ENCODE measurements around the gene AGR3. TPM values are rescaled to one million over a fixed set of nuclear protein-coding genes. Genes with fewer than 3 reads are reported as not detected.

The AGR3 gene
- total RNA-seq, 1 donor: not detected

DNA sequence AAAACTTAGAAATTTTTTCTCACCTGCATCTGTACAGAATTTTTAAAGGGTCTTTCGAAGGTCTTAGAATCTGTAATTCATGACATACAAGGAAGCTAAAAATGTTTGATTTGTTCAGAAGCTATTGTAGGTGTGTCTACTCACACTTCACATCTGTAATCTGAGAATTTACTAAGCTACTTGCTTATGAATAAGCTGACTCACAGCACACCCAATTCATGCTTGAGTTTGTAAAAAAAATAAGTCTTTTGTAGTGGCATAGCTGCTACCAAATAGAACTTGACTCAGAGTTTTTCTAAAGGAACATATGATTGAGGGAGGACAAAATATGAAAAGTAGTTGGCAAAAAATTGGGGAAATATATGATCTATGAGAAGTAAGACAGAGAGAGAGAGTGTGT, 64.2 kb downstream of the AGR3 start:
- Histone ChIP-seq H2AFZ (ENCODE audit: low read length) (no peak overlapping the region), H3K27ac (ENCODE audit: low read depth, low read length) (no peak overlapping the region), H3K4me2 (ENCODE audit: insufficient read depth, low read length) (no peak overlapping the region), H4K20me1 (ENCODE audit: insufficient read depth, low read length) (no peaks in the 10 kb centered on the region), H3K36me3 (ENCODE audit: insufficient read depth, low read length) (no peaks in the 10 kb centered on the region), H3K27me3 (ENCODE audit: insufficient read depth, low read length) (no peaks in the 10 kb centered on the region), H3K4me1 (ENCODE audit: insufficient read depth, low read length) (peaks cover 14% of the 10 kb centered on the region), H3K9me3 (ENCODE audit: low read depth, low read length) (no peaks in the 10 kb centered on the region), H3K4me3 (ENCODE audit: insufficient read depth, low read length) (no peak overlapping the region), H3K79me2 (ENCODE audit: insufficient read depth, low read length) (no peaks in the 10 kb centered on the region)
- peak; percentile 85 for DNase-seq (ENCODE audit: insufficient read length, low spot score, missing footprints)
- TF ChIP-seq, protein P1, sequence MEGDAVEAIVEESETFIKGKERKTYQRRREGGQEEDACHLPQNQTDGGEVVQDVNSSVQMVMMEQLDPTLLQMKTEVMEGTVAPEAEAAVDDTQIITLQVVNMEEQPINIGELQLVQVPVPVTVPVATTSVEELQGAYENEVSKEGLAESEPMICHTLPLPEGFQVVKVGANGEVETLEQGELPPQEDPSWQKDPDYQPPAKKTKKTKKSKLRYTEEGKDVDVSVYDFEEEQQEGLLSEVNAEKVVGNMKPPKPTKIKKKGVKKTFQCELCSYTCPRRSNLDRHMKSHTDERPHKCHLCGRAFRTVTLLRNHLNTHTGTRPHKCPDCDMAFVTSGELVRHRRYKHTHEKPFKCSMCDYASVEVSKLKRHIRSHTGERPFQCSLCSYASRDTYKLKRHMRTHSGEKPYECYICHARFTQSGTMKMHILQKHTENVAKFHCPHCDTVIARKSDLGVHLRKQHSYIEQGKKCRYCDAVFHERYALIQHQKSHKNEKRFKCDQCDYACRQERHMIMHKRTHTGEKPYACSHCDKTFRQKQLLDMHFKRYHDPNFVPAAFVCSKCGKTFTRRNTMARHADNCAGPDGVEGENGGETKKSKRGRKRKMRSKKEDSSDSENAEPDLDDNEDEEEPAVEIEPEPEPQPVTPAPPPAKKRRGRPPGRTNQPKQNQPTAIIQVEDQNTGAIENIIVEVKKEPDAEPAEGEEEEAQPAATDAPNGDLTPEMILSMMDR (IDR thresholded peaks at IDR 0.05; ENCODE audit: extremely low read depth, low read depth, low read length): no peak

DNA sequence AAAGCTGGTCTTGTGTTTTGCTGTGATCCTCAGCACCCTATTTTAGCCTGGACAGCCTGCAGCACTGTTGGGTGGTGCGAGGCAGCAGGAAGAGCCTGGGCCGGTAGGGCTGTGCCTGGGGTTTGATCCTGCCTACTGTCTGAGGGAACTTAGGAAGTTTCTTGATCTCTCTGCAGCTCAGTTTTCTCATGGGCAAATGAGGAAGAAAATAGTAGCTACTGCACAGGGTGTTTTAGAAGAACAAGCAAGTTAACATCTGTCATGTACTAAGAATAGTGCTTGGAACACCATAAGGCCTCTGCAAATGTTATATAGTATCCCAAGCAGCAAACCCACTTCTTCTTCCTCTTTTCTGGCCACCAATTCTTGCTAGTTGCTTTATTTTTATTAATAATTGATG, 65.0 kb downstream of the AGR3 start:
- Histone ChIP-seq H3K79me2 (ENCODE audit: insufficient read depth, low read length) (no peaks in the 10 kb centered on the region), H3K27me3 (ENCODE audit: insufficient read depth, low read length) (no peaks in the 10 kb centered on the region), H3K4me1 (ENCODE audit: insufficient read depth, low read length) (peaks cover 16% of the 10 kb centered on the region), H3K4me3 (ENCODE audit: insufficient read depth, low read length) (no peak overlapping the region), H3K27ac (ENCODE audit: low read depth, low read length) (no peak overlapping the region), H4K20me1 (ENCODE audit: insufficient read depth, low read length) (no peaks in the 10 kb centered on the region), H3K9me3 (ENCODE audit: low read depth, low read length) (no peaks in the 10 kb centered on the region), H2AFZ (ENCODE audit: low read length) (no peak overlapping the region), H3K4me2 (ENCODE audit: insufficient read depth, low read length) (no peak overlapping the region), H3K36me3 (ENCODE audit: insufficient read depth, low read length) (no peaks in the 10 kb centered on the region)
- TF ChIP-seq, protein P1 (IDR thresholded peaks at IDR 0.05; ENCODE audit: extremely low read depth, low read depth, low read length): no peak
- DNase-seq (ENCODE audit: insufficient read length, low spot score, missing footprints): no peak

DNA sequence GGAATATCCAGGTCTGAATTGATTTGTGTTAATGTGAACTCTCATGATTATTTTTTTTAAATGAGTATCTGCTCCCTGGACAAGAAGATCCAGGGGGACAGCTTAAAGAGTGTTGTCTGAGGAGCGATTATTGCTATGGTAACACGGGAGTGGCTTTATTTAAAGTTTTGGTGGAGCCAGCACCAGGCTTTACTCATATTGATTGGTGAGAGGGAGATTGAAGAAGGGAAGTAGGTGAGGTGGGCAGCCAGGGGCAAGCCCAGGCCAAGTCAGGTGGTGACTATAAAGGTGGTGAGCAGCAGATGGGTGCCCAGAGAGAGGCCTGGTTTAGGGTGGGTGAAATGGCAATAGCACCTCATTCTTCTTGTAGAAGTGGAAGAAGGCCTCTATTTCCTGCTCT, 66.8 kb downstream of the AGR3 start:
- no peaks in the 10 kb centered on the region for H3K27me3 ChIP-seq (ENCODE audit: insufficient read depth, low read length)
- H3K27ac ChIP-seq (ENCODE audit: low read depth, low read length): no peak overlapping the region
- peaks cover 22% of the 10 kb centered on the region for H3K4me1 ChIP-seq (ENCODE audit: insufficient read depth, low read length)
- no peak for DNase-seq (ENCODE audit: insufficient read length, low spot score, missing footprints)
- TF ChIP-seq, protein P1 (IDR thresholded peaks at IDR 0.05; ENCODE audit: extremely low read depth, low read depth, low read length): no peak
- H2AFZ ChIP-seq (ENCODE audit: low read length): no peak overlapping the region
- no peaks in the 10 kb centered on the region for H3K9me3 ChIP-seq (ENCODE audit: low read depth, low read length)
- H3K79me2 ChIP-seq (ENCODE audit: insufficient read depth, low read length): no peaks in the 10 kb centered on the region
- H4K20me1 ChIP-seq (ENCODE audit: insufficient read depth, low read length): no peaks in the 10 kb centered on the region
- H3K4me3 ChIP-seq (ENCODE audit: insufficient read depth, low read length): no peak overlapping the region
- H3K4me2 ChIP-seq (ENCODE audit: insufficient read depth, low read length): no peak overlapping the region
- H3K36me3 ChIP-seq (ENCODE audit: insufficient read depth, low read length): no peaks in the 10 kb centered on the region

GRCh38 chr7:16813232-16813616, 68.6 kb downstream of the AGR3 start:
- TF ChIP-seq, protein P1 (IDR thresholded peaks at IDR 0.05; ENCODE audit: extremely low read depth, low read depth, low read length): no peak
- no peak for DNase-seq (ENCODE audit: insufficient read length, low spot score, missing footprints)

More at GRCh38 chr7:16813232-16813616, 68.6 kb downstream of the AGR3 start:
- peak overlapping the region; percentile 72 for H3K4me2 ChIP-seq (ENCODE audit: insufficient read depth, low read length)
- H2AFZ ChIP-seq (ENCODE audit: low read length): peak overlapping the region; percentile 61
- no peaks in the 10 kb centered on the region for H3K36me3 ChIP-seq (ENCODE audit: insufficient read depth, low read length)
- H3K4me3 ChIP-seq (ENCODE audit: insufficient read depth, low read length): peak overlapping the region; percentile 8
- no peaks in the 10 kb centered on the region for H3K9me3 ChIP-seq (ENCODE audit: low read depth, low read length)
- H4K20me1 ChIP-seq (ENCODE audit: insufficient read depth, low read length): no peaks in the 10 kb centered on the region
- peak overlapping the region; percentile 50 for H3K27ac ChIP-seq (ENCODE audit: low read depth, low read length)
- peaks cover 22% of the 10 kb centered on the region for H3K4me1 ChIP-seq (ENCODE audit: insufficient read depth, low read length)
- no peaks in the 10 kb centered on the region for H3K27me3 ChIP-seq (ENCODE audit: insufficient read depth, low read length)
- no peaks in the 10 kb centered on the region for H3K79me2 ChIP-seq (ENCODE audit: insufficient read depth, low read length)

All from osteoblast (primary cell).